K562 (cell line): ENCODE results near the gene ARID3B. TPM values are rescaled to one million over a fixed set of nuclear protein-coding genes. Genes with fewer than 3 reads are reported as not detected.

ENCODE experiments used
- CBX1 ChIP-seq: sonication (generic); IDR thresholded peaks from 2 replicates; pipeline ENCODE4 v1.6.1; 2016; ENCODE audit warnings: antibody characterized with exemption, low read depth, mild to moderate bottlenecking
- FOXM1 ChIP-seq, 2 experiments: fragments of 450-650 bp in 1 of 2; sonication (generic) in 1 of 2; formaldehyde crosslinking in 1 of 2; IDR thresholded peaks; 2 replicates each; pipeline versions ENCODE4 v1.6.1 to v1.9.0; 2017 to 2022; ENCODE audit warnings: low read depth in 2 of 2, mild to moderate bottlenecking in 2 of 2, missing genetic modification reagents in 1 of 2, moderate library complexity in 1 of 2
- HBP1 ChIP-seq: fragments of 450-650 bp; formaldehyde crosslinking; IDR thresholded peaks from 2 replicates; pipeline ENCODE4 v1.4.0; 2022; ENCODE audit warnings: missing genetic modification characterization
- ID3 ChIP-seq, 2 experiments: fragments of 250-450 bp in 1 of 2; fragments of 450-650 bp in 1 of 2; sonication (Bioruptor Pico) in 1 of 2; IDR thresholded peaks; 2 replicates each; pipeline versions ENCODE4 v1.6.1 to v1.8.0; 2016 to 2021; ENCODE audit warnings: mild to moderate bottlenecking in 2 of 2, moderate library complexity in 2 of 2, missing compliant biosample characterization in 1 of 2, missing genetic modification characterization in 1 of 2
- MECOM ChIP-seq: fragments of 250-450 bp; sonication (Bioruptor Pico); IDR thresholded peaks from 2 replicates; pipeline ENCODE4 v1.8.0; 2022; ENCODE audit warnings: inconsistent platforms
- NR0B1 ChIP-seq: fragments of 450-650 bp; IDR thresholded peaks from one replicate; pipeline ENCODE4 v1.6.1; 2018; ENCODE audit warnings: mild to moderate bottlenecking, moderate library complexity; ENCODE audit not compliant: partially characterized antibody
- RAD51 ChIP-seq: fragments of 450-650 bp; IDR thresholded peaks from 2 replicates; pipeline ENCODE4 v1.7.1; 2016; ENCODE audit warnings: low read depth, mild to moderate bottlenecking, borderline replicate concordance
- TOE1 ChIP-seq, 2 experiments: fragments of 450-650 bp in 1 of 2; sonication (generic) in 1 of 2; formaldehyde crosslinking in 1 of 2; IDR thresholded peaks; 2 replicates each; pipeline versions ENCODE4 v1.7.1 to v1.8.0; 2016 to 2022; ENCODE audit warnings: borderline replicate concordance in 2 of 2, mild to moderate bottlenecking in 2 of 2, antibody characterized with exemption in 1 of 2, inconsistent platforms in 1 of 2, low read depth in 1 of 2, missing genetic modification reagents in 1 of 2, moderate library complexity in 1 of 2
- XRCC4 ChIP-seq: IDR thresholded peaks from one replicate; pipeline ENCODE4 v1.6.1; 2011; ENCODE audit not compliant: insufficient read depth, insufficient read length; ENCODE audit errors: extremely low read depth
- YY1 ChIP-seq, 3 experiments: IDR thresholded peaks; 2 replicates each; pipeline ENCODE4 v1.6.1; 2011; ENCODE audit warnings: low read length in 2 of 3, mild to moderate bottlenecking in 2 of 3, moderate library complexity in 2 of 3, borderline replicate concordance in 1 of 3, control low read depth in 1 of 3, low read depth in 1 of 3; ENCODE audit not compliant: insufficient read depth in 3 of 3, insufficient replicate concordance in 2 of 3, control insufficient read depth in 1 of 3, insufficient read length in 1 of 3; ENCODE audit errors: extremely low read depth in 1 of 3
- ZNF780A ChIP-seq: fragments of 250-450 bp; sonication (Bioruptor Pico); IDR thresholded peaks from 2 replicates; pipeline ENCODE4 v1.5.0; 2021; ENCODE audit warnings: mild to moderate bottlenecking
- polyA plus RNA-seq, 8 experiments: library from polyadenylated mRNA; depleted of rRNA in 4 of 8; stranded (reverse) in 5 of 8; unstranded in 3 of 8; fragments of >200 nt; fragmentation: Nextera tagmentation in 2 of 8; fragmentation: Illumina TruSeq in 1 of 8; extraction: Ambion mirVana in 2 of 8; extraction: Trizol in 1 of 8; gene quantifications; 2 replicates each; pipeline versions ENCODE4 v1.2.1 to v1.2.3, GENCODE V29; 2011 to 2014; ENCODE audit warnings: inconsistent platforms in 1 of 8, missing spikeins in 1 of 8
- total RNA-seq, 7 experiments: library from RNA; depleted of rRNA in 6 of 7; stranded (reverse); fragments of >200 nt in 6 of 7; fragmentation: Illumina TruSeq in 2 of 7; extraction: Trizol in 2 of 7; gene quantifications; 2 replicates each; pipeline versions ENCODE4 v1.2.1 to v1.2.3, GENCODE V29; 2011 to 2021; ENCODE audit warnings: low replicate concordance in 1 of 7
- TF ChIP-seq, protein P1 (sequence below): fragments of 250-450 bp; sonication (Bioruptor Pico); IDR thresholded peaks from 2 replicates; pipeline ENCODE4 v1.4.0; 2020; ENCODE audit warnings: borderline replicate concordance
- TF ChIP-seq, protein P2 (sequence below): sonication (generic); formaldehyde crosslinking; IDR thresholded peaks from 2 replicates; pipeline ENCODE4 v1.8.1; 2023; ENCODE audit warnings: mild to moderate bottlenecking, missing genetic modification reagents

The ARID3B gene
- total and polyA plus RNA-seq, 9 of the 15 experiments (the other 6 are each of a cell fraction or from before 2014, with no cell fraction given): 0.32 to 15.1 (median 7.1) TPM

GRCh38 chr15:74541494-74542165 lies 610 bp downstream of the ARID3B start (continued):
- TF ChIP-seq FOXM1 (IDR thresholded peaks at IDR 0.05; ENCODE audit: low read depth): no peak
- TF ChIP-seq FOXM1 (CRISPR knock-in tag; IDR thresholded peaks at IDR 0.05; ENCODE audit: low read depth): no peak
- no peak for TF ChIP-seq RAD51
- peak in 2 of 3 experiments; percentile 40 to 63 for TF ChIP-seq YY1 (IDR thresholded peaks at IDR 0.05; ENCODE audit: borderline replicate concordance in 1 of 3, control insufficient read depth in 1 of 3, extremely low read depth in 1 of 3, insufficient read depth in 3 of 3, insufficient read length in 1 of 3, insufficient replicate concordance in 2 of 3, low read depth in 1 of 3, low read length in 2 of 3)
- TF ChIP-seq ID3 (CRISPR knock-in tag; IDR thresholded peaks at IDR 0.05): no peak
- no peak for TF ChIP-seq ID3 (tag; IDR thresholded peaks at IDR 0.05)
- no peak for TF ChIP-seq ZNF780A (CRISPR knock-in tag)
- no peak for TF ChIP-seq MECOM (CRISPR knock-in tag)
- no peak for TF ChIP-seq CBX1
- TF ChIP-seq NR0B1: no peak
- TF ChIP-seq, protein P1, sequence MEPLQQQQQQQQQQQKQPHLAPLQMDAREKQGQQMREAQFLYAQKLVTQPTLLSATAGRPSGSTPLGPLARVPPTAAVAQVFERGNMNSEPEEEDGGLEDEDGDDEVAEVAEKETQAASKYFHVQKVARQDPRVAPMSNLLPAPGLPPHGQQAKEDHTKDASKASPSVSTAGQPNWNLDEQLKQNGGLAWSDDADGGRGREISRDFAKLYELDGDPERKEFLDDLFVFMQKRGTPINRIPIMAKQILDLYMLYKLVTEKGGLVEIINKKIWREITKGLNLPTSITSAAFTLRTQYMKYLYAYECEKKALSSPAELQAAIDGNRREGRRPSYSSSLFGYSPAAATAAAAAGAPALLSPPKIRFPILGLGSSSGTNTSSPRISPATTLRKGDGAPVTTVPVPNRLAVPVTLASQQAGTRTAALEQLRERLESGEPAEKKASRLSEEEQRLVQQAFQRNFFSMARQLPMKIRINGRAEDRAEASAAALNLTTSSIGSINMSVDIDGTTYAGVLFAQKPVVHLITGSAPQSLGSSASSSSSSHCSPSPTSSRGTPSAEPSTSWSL (CRISPR knock-in tag): no peak
- TF ChIP-seq XRCC4: no peak
- TF ChIP-seq TOE1 (IDR thresholded peaks at IDR 0.05; ENCODE audit: borderline replicate concordance): peak; percentile 30
- no peak for TF ChIP-seq TOE1 (CRISPR knock-in tag; IDR thresholded peaks at IDR 0.05; ENCODE audit: borderline replicate concordance, low read depth)
- TF ChIP-seq, protein P2, sequence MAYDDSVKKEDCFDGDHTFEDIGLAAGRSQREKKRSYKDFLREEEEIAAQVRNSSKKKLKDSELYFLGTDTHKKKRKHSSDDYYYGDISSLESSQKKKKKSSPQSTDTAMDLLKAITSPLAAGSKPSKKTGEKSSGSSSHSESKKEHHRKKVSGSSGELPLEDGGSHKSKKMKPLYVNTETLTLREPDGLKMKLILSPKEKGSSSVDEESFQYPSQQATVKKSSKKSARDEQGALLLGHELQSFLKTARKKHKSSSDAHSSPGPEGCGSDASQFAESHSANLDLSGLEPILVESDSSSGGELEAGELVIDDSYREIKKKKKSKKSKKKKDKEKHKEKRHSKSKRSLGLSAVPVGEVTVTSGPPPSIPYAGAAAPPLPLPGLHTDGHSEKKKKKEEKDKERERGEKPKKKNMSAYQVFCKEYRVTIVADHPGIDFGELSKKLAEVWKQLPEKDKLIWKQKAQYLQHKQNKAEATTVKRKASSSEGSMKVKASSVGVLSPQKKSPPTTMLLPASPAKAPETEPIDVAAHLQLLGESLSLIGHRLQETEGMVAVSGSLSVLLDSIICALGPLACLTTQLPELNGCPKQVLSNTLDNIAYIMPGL: no peak
- TF ChIP-seq HBP1 (CRISPR knock-in tag): no peak
